ENCODE results near the gene TCF7L1. TPM values are rescaled to one million over a fixed set of nuclear protein-coding genes. Genes with fewer than 3 reads are reported as not detected.
A peak's percentile ranks its signal among the peaks of the same experiment; 100 is the strongest.

The TCF7L1 gene
- total RNA-seq, 1 donor from 2014 or later: 48.3 TPM

- DNase-seq (ENCODE audit: low spot score in 2 of 2, unreplicated experiment in 2 of 2): no peak
- H3K27me3 Mint-ChIP-seq (ENCODE audit: low read depth): no peaks in the 10 kb centered on the region
- peaks cover 3% of the 10 kb centered on the region for H3K36me3 Mint-ChIP-seq
- peaks cover 52% of the 10 kb centered on the region for H3K4me1 Mint-ChIP-seq
- no peak overlapping the region for H3K4me3 Mint-ChIP-seq
- H3K27ac Mint-ChIP-seq: no peak overlapping the region
- H3K9me3 Mint-ChIP-seq: no peaks in the 10 kb centered on the region
- no peak for TF ChIP-seq CTCF (IDR thresholded peaks at IDR 0.05; ENCODE audit: unreplicated experiment)
Measured at GRCh38 chr2:85177031-85177824, 44.0 kb downstream of the TCF7L1 start.

GRCh38 chr2:85178154-85178553 is 45.0 kb downstream of the TCF7L1 start:
- peaks cover 46% of the 10 kb centered on the region for H3K4me1 Mint-ChIP-seq
- no peak overlapping the region for H3K27ac Mint-ChIP-seq
- no peaks in the 10 kb centered on the region for H3K9me3 Mint-ChIP-seq
- H3K36me3 Mint-ChIP-seq: no peaks in the 10 kb centered on the region
- no peaks in the 10 kb centered on the region for H3K27me3 Mint-ChIP-seq (ENCODE audit: low read depth)
- no peak for DNase-seq (ENCODE audit: low spot score in 2 of 2, unreplicated experiment in 2 of 2)
- TF ChIP-seq CTCF (IDR thresholded peaks at IDR 0.05; ENCODE audit: unreplicated experiment): no peak
- H3K4me3 Mint-ChIP-seq: no peak overlapping the region

- no peak overlapping the region for H3K27ac Mint-ChIP-seq
- peaks cover 46% of the 10 kb centered on the region for H3K4me1 Mint-ChIP-seq
- TF ChIP-seq CTCF (IDR thresholded peaks at IDR 0.05; ENCODE audit: unreplicated experiment): no peak
- no peak overlapping the region for H3K4me3 Mint-ChIP-seq
- no peaks in the 10 kb centered on the region for H3K9me3 Mint-ChIP-seq
- no peaks in the 10 kb centered on the region for H3K27me3 Mint-ChIP-seq (ENCODE audit: low read depth)
- H3K36me3 Mint-ChIP-seq: no peaks in the 10 kb centered on the region
- DNase-seq (ENCODE audit: low spot score in 2 of 2, unreplicated experiment in 2 of 2): no peak
Measured at GRCh38 chr2:85178980-85179411, 45.8 kb downstream of the TCF7L1 start.

- no peak for DNase-seq (ENCODE audit: low spot score in 2 of 2, unreplicated experiment in 2 of 2)
- no peaks in the 10 kb centered on the region for H3K27me3 Mint-ChIP-seq (ENCODE audit: low read depth)
- H3K36me3 Mint-ChIP-seq: no peaks in the 10 kb centered on the region
- H3K4me1 Mint-ChIP-seq: peaks cover 45% of the 10 kb centered on the region
- H3K9me3 Mint-ChIP-seq: no peaks in the 10 kb centered on the region
- no peak overlapping the region for H3K4me3 Mint-ChIP-seq
- no peak for TF ChIP-seq CTCF (IDR thresholded peaks at IDR 0.05; ENCODE audit: unreplicated experiment)
- H3K27ac Mint-ChIP-seq: peak overlapping the region; percentile 71
Measured at GRCh38 chr2:85179541-85179940, 46.3 kb downstream of the TCF7L1 start.

GRCh38 chr2:85180322-85181133 is 47.3 kb downstream of the TCF7L1 start:
- no peak for TF ChIP-seq CTCF (IDR thresholded peaks at IDR 0.05; ENCODE audit: unreplicated experiment)
- no peak for DNase-seq (ENCODE audit: low spot score in 2 of 2, unreplicated experiment in 2 of 2)
- H3K27ac Mint-ChIP-seq: peak overlapping the region; percentile 49
- H3K27me3 Mint-ChIP-seq (ENCODE audit: low read depth): no peaks in the 10 kb centered on the region
- H3K4me1 Mint-ChIP-seq: peaks cover 36% of the 10 kb centered on the region
- H3K36me3 Mint-ChIP-seq: peaks cover 5% of the 10 kb centered on the region
- H3K4me3 Mint-ChIP-seq: no peak overlapping the region
- no peaks in the 10 kb centered on the region for H3K9me3 Mint-ChIP-seq

Measured in mesothelial cell of epicardium (in vitro differentiated cells).